ENCODE measurements around the gene AFAP1L1.

AFAP1L1 gene

GRCh38 chr5:149247726-149248125, 23.9 kb upstream of the AFAP1L1 start:
- no peak for DNase-seq (ENCODE audit: low spot score)
- no peak for TF ChIP-seq CTCF (IDR thresholded peaks at IDR 0.05; ENCODE audit: extremely low read depth, missing control alignments)

GRCh38 chr5:149251546-149251945, 20.1 kb upstream of the AFAP1L1 start:
- TF ChIP-seq CTCF (IDR thresholded peaks at IDR 0.05; ENCODE audit: extremely low read depth, missing control alignments): no peak
- no peak for DNase-seq (ENCODE audit: low spot score)

- no peak for TF ChIP-seq CTCF (IDR thresholded peaks at IDR 0.05; ENCODE audit: extremely low read depth, missing control alignments)
- no peak for DNase-seq (ENCODE audit: low spot score)
Observed at GRCh38 chr5:149254506-149254905, 17.2 kb upstream of the AFAP1L1 start.

GRCh38 chr5:149256451-149256850, 15.2 kb upstream of the AFAP1L1 start:
- no peak for TF ChIP-seq CTCF (IDR thresholded peaks at IDR 0.05; ENCODE audit: extremely low read depth, missing control alignments)
- DNase-seq (ENCODE audit: low spot score): no peak

- no peak for TF ChIP-seq CTCF (IDR thresholded peaks at IDR 0.05; ENCODE audit: extremely low read depth, missing control alignments)
- DNase-seq (ENCODE audit: low spot score): no peak
Observed at GRCh38 chr5:149257131-149257530, 14.5 kb upstream of the AFAP1L1 start.

GRCh38 chr5:149257889-149258705, 13.6 kb upstream of the AFAP1L1 start:
- no peak for TF ChIP-seq CTCF (IDR thresholded peaks at IDR 0.05; ENCODE audit: extremely low read depth, missing control alignments)
- DNase-seq (ENCODE audit: low spot score): no peak

- DNase-seq (ENCODE audit: low spot score): no peak
- TF ChIP-seq CTCF (IDR thresholded peaks at IDR 0.05; ENCODE audit: extremely low read depth, missing control alignments): no peak
Observed at GRCh38 chr5:149260761-149261160, 10.9 kb upstream of the AFAP1L1 start.
